Keratinocyte (primary cell): Measurements from ENCODE around the gene NCOA3.
"Not testable (repeated sequence)": the region's sequence is repeated elsewhere in the genome, so short reads cannot be mapped to it uniquely, and the experiment has no call there.

Experiments
- CTCF ChIP-seq, 3 experiments: IDR thresholded peaks in 1 of 3; conservative IDR thresholded peaks in 1 of 3; optimal IDR thresholded peaks in 1 of 3; 2 replicates in 2 of 3; 3 replicates in 1 of 3; pipeline versions ENCODE3 to v1.5.1; 2011; ENCODE audit warnings: low read length in 3 of 3, mild to moderate bottlenecking in 3 of 3, moderate library complexity in 2 of 3, control low read depth in 1 of 3, inconsistent platforms in 1 of 3; ENCODE audit not compliant: insufficient read depth in 2 of 3; ENCODE audit errors: extremely low read depth in 1 of 3
- EZH2 ChIP-seq: IDR thresholded peaks from one replicate; pipeline ENCODE4 v1.6.1; 2012; ENCODE audit warnings: inconsistent platforms, mild to moderate bottlenecking, low read length, moderate library complexity

DNA sequence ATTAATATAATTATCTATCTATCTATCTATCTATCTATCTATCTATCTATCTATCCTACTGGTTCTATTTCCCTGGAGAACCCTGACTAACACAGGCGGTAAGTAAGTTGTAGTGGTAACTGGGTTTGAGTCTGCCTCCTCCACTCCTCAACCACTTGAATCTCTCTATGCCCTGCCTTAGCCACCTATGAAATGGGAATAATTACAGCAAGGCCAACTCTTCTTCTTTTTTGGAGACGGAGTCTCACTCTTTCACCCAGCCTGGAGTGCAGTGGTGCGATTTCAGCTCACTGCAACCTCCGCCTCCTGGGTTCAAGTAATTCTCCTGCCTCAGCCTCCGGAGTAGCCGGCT lies 41.0 kb upstream of the NCOA3 start:
- TF ChIP-seq EZH2; CTCF (optimal IDR thresholded peaks at IDR 0.05 in 1 of 3, IDR thresholded peaks at IDR 0.05 in 1 of 3, conservative IDR thresholded peaks at IDR 0.05 in 1 of 3; ENCODE audit: extremely low read depth in 1 of 3, insufficient read depth in 2 of 3, low read length in 3 of 3): not testable (repeated sequence)
